Gastrocnemius medialis (tissue), 4 donors: ENCODE results near the gene LRFN4. TPM values are rescaled to one million over a fixed set of nuclear protein-coding genes. Genes with fewer than 3 reads are reported as not detected.

Experiments
- ATAC-seq, 2 donors: fragments of 150-250 bp; one replicate each; pipeline ENCODE4 v1.9.1; 2016
- DNase-seq, 2 donors: peaks; one replicate each; pipeline ENCODE4 v3.0.0-alpha.2; 2019
- H3K27ac ChIP-seq, 4 donors: fragments of 200-600 bp; sonication (generic); 1 replicate in 1 of 4; 2 replicates in 3 of 4; pipeline ENCODE4 v1.5.1; 2016 to 2018; ENCODE audit warnings: mild to moderate bottlenecking in 2 of 4, moderate library complexity in 1 of 4
- H3K27me3 ChIP-seq, 3 donors: fragments of 200-600 bp; sonication (generic) in 2 of 3; 1 replicate in 1 of 3; 2 replicates in 2 of 3; pipeline versions ENCODE4 v1.5.1 to v1.6.0; 2016 to 2019; ENCODE audit warnings: mild to moderate bottlenecking in 1 of 3, moderate library complexity in 1 of 3
- H3K36me3 ChIP-seq, 2 donors: fragments of 200-600 bp; sonication (generic) in 1 of 2; one replicate each; pipeline ENCODE4 v1.5.1; 2017 to 2018
- H3K4me1 ChIP-seq, 2 donors: fragments of 200-600 bp; sonication (generic) in 1 of 2; one replicate each; pipeline ENCODE4 v1.5.1; 2016 to 2017; ENCODE audit warnings: mild to moderate bottlenecking in 2 of 2
- H3K4me3 ChIP-seq, 4 donors: fragments of 200-600 bp; sonication (generic) in 3 of 4; 1 replicate in 1 of 4; 2 replicates in 3 of 4; pipeline ENCODE4 v1.5.1; 2016 to 2019; ENCODE audit warnings: mild to moderate bottlenecking in 2 of 4
- H3K9me3 ChIP-seq, 3 donors: fragments of 200-600 bp; sonication (generic) in 2 of 3; 1 replicate in 1 of 3; 2 replicates in 2 of 3; pipeline ENCODE4 v1.5.1; 2016 to 2019
- POLR2A ChIP-seq, 2 donors: fragments of 450-650 bp; IDR thresholded peaks; one replicate each; pipeline ENCODE4 v1.6.1; 2017; ENCODE audit warnings: antibody characterized with exemption in 2 of 2, mild to moderate bottlenecking in 2 of 2, moderate library complexity in 2 of 2
- in situ Hi-C, 4 donors: fragments of 200-750 bp; cut with MboI; loops; one replicate each; pipeline versions ENCODE4 v1.15.0 to v1.8.0; 2017; ENCODE audit warnings: low sequenced_read_pairs in 4 of 4
- intact Hi-C: fragments of 100-400 bp; cut with DNase I; formaldehyde crosslinking; loops from one replicate; pipeline ENCODE4 v1.15.1; 2023; ENCODE audit warnings: low total_unique reads
- total RNA-seq, 4 donors: library from RNA; depleted of rRNA; stranded (reverse); fragments of >200 nt; gene quantifications; one replicate each; pipeline versions ENCODE4 v1.1.0 to v1.2.3, GENCODE V29; 2016
- TF ChIP-seq, protein P1 (sequence below), 5 experiments: fragments of 450-650 bp in 3 of 5; fragments of 200-600 bp in 2 of 5; sonication (generic) in 2 of 5; IDR thresholded peaks in 4 of 5; conservative IDR thresholded peaks in 1 of 5; 1 replicate in 4 of 5; 2 replicates in 1 of 5; pipeline ENCODE4 v1.5.1; 2016 to 2019; ENCODE audit warnings: antibody characterized with exemption in 5 of 5, mild to moderate bottlenecking in 3 of 5, moderate library complexity in 3 of 5

Gene LRFN4
- total RNA-seq, 4 donors from 2014 or later = 8.6 to 12.1 (median 10.1) TPM

DNA sequence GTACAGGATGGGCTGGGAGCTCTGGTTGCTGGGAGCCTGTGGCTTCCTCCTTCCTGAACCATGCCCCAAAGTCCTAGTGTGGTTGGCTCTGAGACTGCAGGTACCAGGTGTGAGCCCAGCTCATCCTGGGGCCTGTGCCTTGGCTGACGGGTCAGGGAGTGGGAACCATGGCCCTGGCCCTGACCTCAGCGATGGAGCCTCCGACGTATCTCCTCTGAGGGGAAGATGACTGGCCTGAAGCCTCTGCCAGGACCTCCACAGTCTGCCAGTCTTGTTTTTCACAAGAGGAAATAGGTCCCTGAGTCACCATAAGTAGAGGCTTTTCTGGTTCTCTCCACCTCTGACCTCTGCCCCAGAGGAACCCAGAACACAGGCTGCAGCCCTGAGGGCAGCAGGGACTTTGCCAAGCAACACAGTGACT, 10.2 kb upstream of the LRFN4 start:
- H3K36me3 ChIP-seq = peaks cover 0 to 31% of the 10 kb centered on the region in 2 donors
- ATAC-seq (no peak), DNase-seq (no peak)

DNA sequence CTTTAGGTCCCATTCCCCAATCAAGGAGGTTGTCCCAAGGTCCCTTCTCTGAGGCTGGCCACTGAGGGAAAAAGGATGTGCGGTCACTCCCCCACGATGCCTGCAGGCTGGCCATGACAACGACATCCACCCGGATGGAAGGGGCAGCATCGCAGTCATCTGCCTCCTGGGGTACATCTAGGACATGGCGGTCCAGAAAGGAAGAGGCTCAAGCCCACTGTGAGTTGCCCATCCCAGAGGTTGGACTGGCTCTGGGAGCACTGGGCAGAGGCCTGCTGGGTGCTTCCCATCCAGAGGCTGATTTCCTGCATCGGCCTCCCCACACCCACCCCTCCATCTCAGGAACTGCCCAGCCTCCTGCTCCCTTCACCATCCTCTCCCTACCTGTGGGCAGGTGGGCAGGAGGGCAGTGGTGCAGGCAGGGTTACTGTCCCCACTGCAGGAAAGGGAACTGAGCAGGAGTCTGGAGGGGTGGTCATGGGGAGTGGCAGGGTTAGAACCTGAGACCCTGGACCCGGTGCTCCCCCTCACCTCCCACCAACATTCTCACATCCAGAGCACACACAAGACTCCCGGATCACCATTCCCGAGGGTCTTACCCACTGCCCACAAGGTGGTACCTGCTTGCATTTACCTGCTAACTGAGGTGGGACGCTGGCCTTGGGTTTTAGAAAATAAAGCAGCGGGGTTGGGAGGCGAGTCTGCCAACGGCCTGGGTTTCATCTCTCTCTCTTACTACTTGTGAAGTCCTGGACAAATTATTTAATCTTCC, 9.2 kb upstream of the LRFN4 start:
- DNase-seq (no peak), ATAC-seq (no peak)
- H3K4me3 ChIP-seq = no peak overlapping the region
- H3K36me3 ChIP-seq = peaks cover 0 to 31% of the 10 kb centered on the region in 2 donors
- H3K9me3 ChIP-seq = no peaks in the 10 kb centered on the region
- in situ Hi-C loops = loop anchor here in 3 of 4 donors (25.0 kb wide), 2 partner anchors 260 to 435 kb away; partner anchors contain the start of genes CCDC87 (in 2 of the 3), CCS (in 2 of the 3) and NPAS4 (in 1 of the 3)
- intact Hi-C loops = no loop called here
- H3K27me3 ChIP-seq = no peaks in the 10 kb centered on the region
- no peak for TF ChIP-seq POLR2A (IDR thresholded peaks at IDR 0.05)
- TF ChIP-seq, protein P1, sequence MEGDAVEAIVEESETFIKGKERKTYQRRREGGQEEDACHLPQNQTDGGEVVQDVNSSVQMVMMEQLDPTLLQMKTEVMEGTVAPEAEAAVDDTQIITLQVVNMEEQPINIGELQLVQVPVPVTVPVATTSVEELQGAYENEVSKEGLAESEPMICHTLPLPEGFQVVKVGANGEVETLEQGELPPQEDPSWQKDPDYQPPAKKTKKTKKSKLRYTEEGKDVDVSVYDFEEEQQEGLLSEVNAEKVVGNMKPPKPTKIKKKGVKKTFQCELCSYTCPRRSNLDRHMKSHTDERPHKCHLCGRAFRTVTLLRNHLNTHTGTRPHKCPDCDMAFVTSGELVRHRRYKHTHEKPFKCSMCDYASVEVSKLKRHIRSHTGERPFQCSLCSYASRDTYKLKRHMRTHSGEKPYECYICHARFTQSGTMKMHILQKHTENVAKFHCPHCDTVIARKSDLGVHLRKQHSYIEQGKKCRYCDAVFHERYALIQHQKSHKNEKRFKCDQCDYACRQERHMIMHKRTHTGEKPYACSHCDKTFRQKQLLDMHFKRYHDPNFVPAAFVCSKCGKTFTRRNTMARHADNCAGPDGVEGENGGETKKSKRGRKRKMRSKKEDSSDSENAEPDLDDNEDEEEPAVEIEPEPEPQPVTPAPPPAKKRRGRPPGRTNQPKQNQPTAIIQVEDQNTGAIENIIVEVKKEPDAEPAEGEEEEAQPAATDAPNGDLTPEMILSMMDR (IDR thresholded peaks at IDR 0.05 in 4 of 5, conservative IDR thresholded peaks at IDR 0.05 in 1 of 5) = no peak
- H3K4me1 ChIP-seq = peaks cover 10 to 11% of the 10 kb centered on the region in 2 donors
- no peak overlapping the region for H3K27ac ChIP-seq

More for the DNA sequence above, 10.2 kb upstream of the LRFN4 start:
- Histone ChIP-seq H3K27me3 (no peaks in the 10 kb centered on the region), H3K4me1 (peaks cover 18 to 20% of the 10 kb centered on the region in 2 donors), H3K9me3 (no peaks in the 10 kb centered on the region), H3K27ac (no peak overlapping the region), H3K4me3 (no peak overlapping the region)
- in situ Hi-C loops (loop anchor here in 3 of 4 donors (25.0 kb wide), 2 partner anchors 259 to 434 kb away; partner anchors contain the start of genes CCDC87 (in 2 of the 3), CCS (in 2 of the 3) and NPAS4 (in 1 of the 3)), intact Hi-C loops (no loop called here)
- TF ChIP-seq, protein P1 (IDR thresholded peaks at IDR 0.05 in 4 of 5, conservative IDR thresholded peaks at IDR 0.05 in 1 of 5) = no peak
- TF ChIP-seq POLR2A (IDR thresholded peaks at IDR 0.05) = no peak

DNA sequence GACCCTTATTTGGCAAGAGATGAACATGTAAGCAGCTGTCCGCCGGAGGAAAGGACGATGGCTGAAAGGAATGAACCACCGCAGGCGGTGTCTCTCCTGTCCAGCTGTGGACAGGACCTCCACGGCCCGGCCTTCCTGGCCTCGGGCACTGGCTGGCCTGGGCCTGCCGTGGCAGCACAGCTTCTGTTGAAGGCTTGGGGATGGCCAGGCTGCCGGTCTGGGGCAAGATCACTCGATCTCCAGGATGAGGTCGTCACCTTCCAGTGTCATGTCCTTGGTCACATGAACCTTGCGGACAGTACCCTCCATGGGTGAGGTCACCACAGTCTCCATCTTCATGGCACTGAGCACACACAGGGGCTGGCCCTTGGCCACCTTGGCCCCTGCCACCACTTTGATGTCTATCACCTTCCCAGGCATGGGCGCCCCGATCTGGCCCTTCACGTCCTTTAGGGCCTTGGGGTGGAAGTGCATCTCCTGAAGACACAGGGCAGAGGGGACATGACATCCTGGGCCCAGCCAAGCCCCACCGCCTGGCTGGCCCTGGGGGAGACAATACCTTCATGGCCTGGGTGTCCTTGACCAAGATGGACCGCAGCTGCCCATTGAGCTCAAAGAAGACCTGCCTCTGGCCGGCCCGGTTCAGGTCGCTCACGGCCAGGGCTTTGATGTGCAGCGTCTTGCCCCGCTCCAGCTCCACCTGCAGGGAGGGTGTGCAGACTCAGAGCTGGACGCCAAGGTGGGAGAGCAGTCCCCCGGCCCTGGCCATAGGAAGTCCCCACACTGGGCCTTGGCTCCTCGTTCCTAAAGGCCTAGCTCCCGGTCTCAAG, 8.0 kb upstream of the LRFN4 start:
- Histone ChIP-seq H3K4me3 (no peak overlapping the region), H3K36me3 (peaks cover 0 to 31% of the 10 kb centered on the region in 2 donors), H3K4me1 (peaks cover 8 to 9% of the 10 kb centered on the region in 2 donors), H3K9me3 (no peaks in the 10 kb centered on the region), H3K27me3 (no peaks in the 10 kb centered on the region), H3K27ac (no peak overlapping the region)
- in situ Hi-C loops = loop anchor here in 3 of 4 donors (25.0 kb wide), 2 partner anchors 262 to 437 kb away; partner anchors contain the start of genes CCDC87 (in 2 of the 3), CCS (in 2 of the 3) and NPAS4 (in 1 of the 3)
- intact Hi-C loops = no loop called here
- TF ChIP-seq, protein P1 (IDR thresholded peaks at IDR 0.05 in 4 of 5, conservative IDR thresholded peaks at IDR 0.05 in 1 of 5) = no peak
- no peak for TF ChIP-seq POLR2A (IDR thresholded peaks at IDR 0.05)
- no peak for DNase-seq
- no peak for ATAC-seq

DNA sequence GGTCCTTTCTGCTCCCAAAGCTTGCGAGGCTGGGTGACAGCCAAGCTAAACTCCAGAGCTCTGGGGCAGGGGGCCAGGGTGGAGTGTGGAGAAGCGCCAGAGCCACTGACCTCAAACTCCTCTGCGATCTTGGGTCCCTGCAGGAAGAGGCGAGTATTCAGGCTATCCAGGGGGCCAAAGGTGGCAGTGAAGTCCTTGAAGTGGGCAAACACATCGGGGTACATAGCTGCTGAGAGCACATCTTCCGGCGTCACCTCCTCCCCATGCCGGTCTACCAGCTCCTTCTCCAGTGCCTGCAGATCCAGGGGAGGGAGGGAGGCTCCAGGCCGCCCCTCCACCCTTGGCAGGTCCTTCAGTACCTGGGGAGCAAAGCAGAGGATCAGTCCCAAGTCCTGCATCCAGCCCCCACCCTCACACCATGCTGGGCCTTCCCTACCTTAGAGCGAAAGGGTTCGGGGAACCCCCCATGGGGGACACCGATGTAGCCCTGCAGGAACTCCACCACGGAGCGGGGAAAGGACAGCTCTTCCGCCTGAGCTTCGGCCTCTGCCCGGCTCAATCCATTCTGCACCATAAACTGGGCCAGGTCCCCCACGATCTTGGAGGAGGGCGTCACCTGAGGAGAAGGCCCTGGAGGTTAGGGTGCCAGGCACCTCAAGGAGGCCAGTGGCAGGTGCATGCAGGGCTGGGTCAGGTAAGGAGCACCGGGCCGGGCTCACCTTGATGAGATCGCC, 7.2 kb upstream of the LRFN4 start:
- ATAC-seq (no peak), DNase-seq (no peak)
- intact Hi-C loops = no loop called here
- H3K9me3 ChIP-seq = no peaks in the 10 kb centered on the region
- H3K27me3 ChIP-seq = no peaks in the 10 kb centered on the region
- no peak overlapping the region for H3K4me3 ChIP-seq
- no peak overlapping the region for H3K27ac ChIP-seq
- peaks cover under 1% of the 10 kb centered on the region in 2 donors for H3K4me1 ChIP-seq
- no peak for TF ChIP-seq POLR2A (IDR thresholded peaks at IDR 0.05)
- TF ChIP-seq, protein P1 (IDR thresholded peaks at IDR 0.05 in 4 of 5, conservative IDR thresholded peaks at IDR 0.05 in 1 of 5) = no peak
- in situ Hi-C loops = loop anchor here in 3 of 4 donors (25.0 kb wide), 2 partner anchors 262 to 437 kb away; partner anchors contain the start of genes CCDC87 (in 2 of the 3), CCS (in 2 of the 3) and NPAS4 (in 1 of the 3)
- H3K36me3 ChIP-seq = peaks cover 0 to 31% of the 10 kb centered on the region in 2 donors
